GM12891 (cell line): ENCODE measurements around the gene SEMA4G.

Experiments
- POLR2A ChIP-seq: IDR thresholded peaks from 2 replicates; pipeline ENCODE4 v1.6.1; 2011; ENCODE audit warnings: low read depth, low read length, control low read depth
- POLR2AphosphoS5 ChIP-seq: IDR thresholded peaks from 2 replicates; pipeline ENCODE4 v1.6.1; 2011; ENCODE audit warnings: low read depth, low read length, control low read depth
- SPI1 ChIP-seq: IDR thresholded peaks from 2 replicates; pipeline ENCODE4 v1.6.1; 2011; ENCODE audit warnings: low read depth, low read length, control low read depth
- TAF1 ChIP-seq: IDR thresholded peaks from 2 replicates; pipeline ENCODE4 v1.6.1; 2011; ENCODE audit warnings: low read depth, low read length, control low read depth

GRCh38 chr10:100968863-100969186 lies 479 bp upstream of the SEMA4G start:
- TF ChIP-seq POLR2A (no peak), SPI1 (no peak), POLR2AphosphoS5 (no peak), TAF1 (no peak)
